ENCODE results near the gene XPOT.

DNA sequence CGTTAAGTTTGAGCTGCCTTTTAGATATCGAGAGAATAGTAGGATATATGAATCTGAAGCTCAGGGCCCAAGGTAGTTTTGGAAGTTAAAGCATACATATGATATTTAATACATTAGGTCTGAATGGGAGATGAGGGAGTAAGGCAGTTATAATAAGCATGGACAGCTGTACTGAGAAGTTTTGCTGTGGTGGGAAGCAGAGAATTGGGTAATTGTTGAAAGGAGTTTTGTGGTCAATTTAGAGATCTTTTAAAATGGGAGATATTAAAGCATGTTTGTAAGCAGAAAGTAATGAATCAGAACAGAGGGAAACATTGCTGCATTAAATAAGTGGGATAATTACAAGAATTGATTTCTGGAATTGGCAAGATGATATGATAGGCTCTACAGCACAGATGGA is 69.0 kb downstream of the XPOT start:
- TF ChIP-seq SP1 (IDR thresholded peaks at IDR 0.05) = no peak
- TF ChIP-seq, protein P1, sequence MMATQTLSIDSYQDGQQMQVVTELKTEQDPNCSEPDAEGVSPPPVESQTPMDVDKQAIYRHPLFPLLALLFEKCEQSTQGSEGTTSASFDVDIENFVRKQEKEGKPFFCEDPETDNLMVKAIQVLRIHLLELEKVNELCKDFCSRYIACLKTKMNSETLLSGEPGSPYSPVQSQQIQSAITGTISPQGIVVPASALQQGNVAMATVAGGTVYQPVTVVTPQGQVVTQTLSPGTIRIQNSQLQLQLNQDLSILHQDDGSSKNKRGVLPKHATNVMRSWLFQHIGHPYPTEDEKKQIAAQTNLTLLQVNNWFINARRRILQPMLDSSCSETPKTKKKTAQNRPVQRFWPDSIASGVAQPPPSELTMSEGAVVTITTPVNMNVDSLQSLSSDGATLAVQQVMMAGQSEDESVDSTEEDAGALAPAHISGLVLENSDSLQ (IDR thresholded peaks at IDR 0.05) = no peak

Measured in HEK293T (cell line).